HEK293 (cell line): ENCODE results near the gene GPR132.

ENCODE experiments used
- CTCF ChIA-PET: fragments of 350-600 bp; formaldehyde crosslinking; extraction: SDS; loops from one replicate; lab custom pipeline; 2021; ENCODE audit warnings: antibody characterized with exemption; lab: Yijun Ruan, JAX
- POLR2A ChIA-PET: fragments of 300-600 bp; formaldehyde crosslinking; extraction: SDS; loops from one replicate; lab custom pipeline; 2020; ENCODE audit warnings: antibody characterized with exemption, inconsistent platforms; lab: Yijun Ruan, JAX
- H3K27ac ChIP-seq: fragments of 200-500 bp; sonication (Bioruptor generic); 2 replicates; pipeline ENCODE4 v1.5.1; 2014; ENCODE audit warnings: low read depth, low read length, control low read depth, inconsistent platforms; ENCODE audit errors: extremely low read depth
- H3K36me3 ChIP-seq, 2 experiments: fragments of 200-500 bp in 1 of 2; sonication (Bioruptor generic) in 1 of 2; 1 replicate in 1 of 2; 2 replicates in 1 of 2; pipeline ENCODE4 v1.5.1; 2014 to 2017; ENCODE audit warnings: inconsistent platforms in 2 of 2, low read length in 2 of 2; ENCODE audit not compliant: control insufficient read depth in 2 of 2, insufficient read depth in 1 of 2
- H3K4me1 ChIP-seq: fragments of 200-500 bp; sonication (Bioruptor generic); 2 replicates; pipeline ENCODE4 v1.5.1; 2014; ENCODE audit warnings: mild to moderate bottlenecking, low read length, inconsistent platforms; ENCODE audit not compliant: control insufficient read depth, insufficient read depth
- H3K4me3 ChIP-seq: 2 replicates; pipeline ENCODE4 v1.5.1; 2011; ENCODE audit warnings: low read depth, mild to moderate bottlenecking, control low read depth, low read length, moderate library complexity
- H3K9me3 ChIP-seq: fragments of 200-500 bp; sonication (Bioruptor generic); 2 replicates; pipeline ENCODE4 v1.5.1; 2014; ENCODE audit warnings: low read depth, low read length, inconsistent platforms; ENCODE audit not compliant: control insufficient read depth, insufficient read depth
- BCL11B ChIP-seq: fragments of 450-650 bp; formaldehyde crosslinking; IDR thresholded peaks from 2 replicates; pipeline ENCODE4 v1.5.1; 2016; ENCODE audit warnings: low read depth, missing biosample characterization, missing genetic modification characterization
- CTCF ChIP-seq: fragments of 450-650 bp; formaldehyde crosslinking; IDR thresholded peaks from 2 replicates; pipeline ENCODE4 v1.5.1; 2016; ENCODE audit warnings: missing biosample characterization, missing genetic modification characterization
- INSM2 ChIP-seq: fragments of 450-650 bp; formaldehyde crosslinking; IDR thresholded peaks from 2 replicates; pipeline ENCODE4 v1.5.1; 2016; ENCODE audit warnings: missing biosample characterization, missing genetic modification characterization
- ZFHX2 ChIP-seq: fragments of 450-650 bp; formaldehyde crosslinking; conservative IDR thresholded peaks from 2 replicates; pipeline ENCODE4 v1.5.1; 2016; ENCODE audit warnings: missing biosample characterization, missing genetic modification characterization
- ZIC2 ChIP-seq: fragments of 450-650 bp; formaldehyde crosslinking; IDR thresholded peaks from 2 replicates; pipeline ENCODE4 v1.5.1; 2016; ENCODE audit warnings: missing biosample characterization, missing genetic modification characterization
- ZNF169 ChIP-seq: fragments of 450-650 bp; formaldehyde crosslinking; IDR thresholded peaks from 2 replicates; pipeline ENCODE4 v1.5.1; 2016; ENCODE audit warnings: missing biosample characterization, missing genetic modification characterization
- ZNF18 ChIP-seq: fragments of 450-650 bp; formaldehyde crosslinking; IDR thresholded peaks from 2 replicates; pipeline ENCODE4 v1.5.1; 2016; ENCODE audit warnings: missing biosample characterization, missing genetic modification characterization
- ZNF184 ChIP-seq: fragments of 450-650 bp; IDR thresholded peaks from 2 replicates; pipeline ENCODE4 v1.5.1; 2018; ENCODE audit warnings: missing biosample characterization, mild to moderate bottlenecking, missing genetic modification characterization
- ZNF248 ChIP-seq: fragments of 450-650 bp; formaldehyde crosslinking; IDR thresholded peaks from 2 replicates; pipeline ENCODE4 v1.5.1; 2017; ENCODE audit warnings: missing biosample characterization, missing genetic modification characterization
- ZNF37A ChIP-seq: fragments of 450-650 bp; IDR thresholded peaks from 2 replicates; pipeline ENCODE4 v1.5.1; 2018; ENCODE audit warnings: missing biosample characterization, missing genetic modification characterization
- ZNF391 ChIP-seq: fragments of 450-650 bp; formaldehyde crosslinking; IDR thresholded peaks from 2 replicates; pipeline ENCODE4 v1.5.1; 2016; ENCODE audit warnings: low read depth, missing biosample characterization, missing genetic modification characterization, borderline replicate concordance
- ZNF629 ChIP-seq: fragments of 450-650 bp; formaldehyde crosslinking; IDR thresholded peaks from 2 replicates; pipeline ENCODE4 v1.5.1; 2017; ENCODE audit warnings: missing biosample characterization, missing genetic modification characterization
- ZNF692 ChIP-seq: fragments of 450-650 bp; formaldehyde crosslinking; IDR thresholded peaks from 2 replicates; pipeline ENCODE4 v1.5.1; 2016; ENCODE audit warnings: missing biosample characterization, missing genetic modification characterization
- ZNF701 ChIP-seq: fragments of 450-650 bp; formaldehyde crosslinking; IDR thresholded peaks from 2 replicates; pipeline ENCODE4 v1.5.1; 2016; ENCODE audit warnings: missing biosample characterization, missing genetic modification characterization
- ZNF843 ChIP-seq: fragments of 450-650 bp; formaldehyde crosslinking; IDR thresholded peaks from 2 replicates; pipeline ENCODE4 v1.5.1; 2016; ENCODE audit warnings: missing biosample characterization, missing genetic modification characterization
- ZSCAN16 ChIP-seq: fragments of 450-650 bp; formaldehyde crosslinking; IDR thresholded peaks from 2 replicates; pipeline ENCODE4 v1.5.1; 2016; ENCODE audit warnings: missing biosample characterization, missing genetic modification characterization

The GPR132 gene

GRCh38 chr14:105059925-105060565 is 5.2 kb downstream of the GPR132 start (continued):
- TF ChIP-seq INSM2 (tag by site-specific recombination) (no peak), ZNF184 (tag by site-specific recombination) (no peak), ZIC2 (tag by site-specific recombination) (no peak), ZNF843 (tag by site-specific recombination) (no peak), ZNF629 (tag by site-specific recombination) (no peak), ZNF692 (tag by site-specific recombination) (no peak), ZNF391 (tag by site-specific recombination) (no peak), ZSCAN16 (tag by site-specific recombination) (no peak), ZNF37A (no peak), ZNF18 (tag by site-specific recombination) (no peak)

- H3K27ac ChIP-seq: no peak overlapping the region
- no peaks in the 10 kb centered on the region for H3K4me1 ChIP-seq
- ChIA-PET POLR2A (no interaction called here), CTCF (interaction anchor here (0.9 to 3.8 kb wide), 3 partner anchors 13 to 28 kb away, joined by 4 to 21 read pairs (median 7); no protein-coding TSS in a partner anchor)
- H3K4me3 ChIP-seq: no peak overlapping the region
- H3K9me3 ChIP-seq: no peaks in the 10 kb centered on the region
- H3K36me3 ChIP-seq: no peaks in the 10 kb centered on the region
- 0 out of 2 replicates have a peak, but pooled peaks have one; percentile 16 for TF ChIP-seq ZFHX2 (tag by site-specific recombination)
- TF ChIP-seq CTCF (tag by site-specific recombination): peak; percentile 53; the same call in 1 of the 2 replicates
- TF ChIP-seq BCL11B (tag by site-specific recombination): no peak
- TF ChIP-seq ZNF248 (tag by site-specific recombination): no peak
- TF ChIP-seq ZNF169 (tag by site-specific recombination): no peak
- no peak for TF ChIP-seq ZNF701 (tag by site-specific recombination)
Measured at GRCh38 chr14:105059035-105059924, 6.0 kb downstream of the GPR132 start.
